Measurements from ENCODE around the gene PDZRN3.

DNA sequence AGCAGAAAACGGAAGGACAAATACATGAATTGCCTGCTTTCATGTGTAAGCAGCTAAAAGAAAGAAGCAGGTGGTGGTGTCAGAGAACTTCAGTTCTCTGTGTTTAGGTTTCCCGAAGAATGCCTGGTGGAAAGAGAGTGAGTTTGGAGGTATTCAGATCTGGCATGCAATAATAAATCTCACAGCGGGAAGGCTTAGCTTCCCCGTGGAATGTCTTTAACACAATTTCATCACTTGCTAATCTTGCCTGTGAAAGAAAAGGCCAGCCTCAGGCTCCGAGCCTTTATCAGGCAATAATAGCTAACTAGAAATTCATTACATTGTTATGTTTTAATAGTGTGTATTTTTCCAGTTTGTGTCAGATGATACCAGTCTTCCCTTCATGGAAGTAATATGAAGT is 220.3 kb downstream of the PDZRN3 start:
- TF ChIP-seq, protein P1, sequence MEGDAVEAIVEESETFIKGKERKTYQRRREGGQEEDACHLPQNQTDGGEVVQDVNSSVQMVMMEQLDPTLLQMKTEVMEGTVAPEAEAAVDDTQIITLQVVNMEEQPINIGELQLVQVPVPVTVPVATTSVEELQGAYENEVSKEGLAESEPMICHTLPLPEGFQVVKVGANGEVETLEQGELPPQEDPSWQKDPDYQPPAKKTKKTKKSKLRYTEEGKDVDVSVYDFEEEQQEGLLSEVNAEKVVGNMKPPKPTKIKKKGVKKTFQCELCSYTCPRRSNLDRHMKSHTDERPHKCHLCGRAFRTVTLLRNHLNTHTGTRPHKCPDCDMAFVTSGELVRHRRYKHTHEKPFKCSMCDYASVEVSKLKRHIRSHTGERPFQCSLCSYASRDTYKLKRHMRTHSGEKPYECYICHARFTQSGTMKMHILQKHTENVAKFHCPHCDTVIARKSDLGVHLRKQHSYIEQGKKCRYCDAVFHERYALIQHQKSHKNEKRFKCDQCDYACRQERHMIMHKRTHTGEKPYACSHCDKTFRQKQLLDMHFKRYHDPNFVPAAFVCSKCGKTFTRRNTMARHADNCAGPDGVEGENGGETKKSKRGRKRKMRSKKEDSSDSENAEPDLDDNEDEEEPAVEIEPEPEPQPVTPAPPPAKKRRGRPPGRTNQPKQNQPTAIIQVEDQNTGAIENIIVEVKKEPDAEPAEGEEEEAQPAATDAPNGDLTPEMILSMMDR (IDR thresholded peaks at IDR 0.05) = no peak
- TF ChIP-seq EP300 (IDR thresholded peaks at IDR 0.05) = no peak
- TF ChIP-seq POLR2A (IDR thresholded peaks at IDR 0.05) = no peak
